NCI-H526 (cell line): Measurements from ENCODE around the gene TLX2.

Experiments
- DNase-seq, 2 experiments: peaks; one replicate each; lab custom pipeline; 2025; lab: John Stamatoyannopoulos, UW

TLX2 gene

GRCh38 chr2:74511104-74511989 is 2.9 kb upstream of the TLX2 start:
- no peak for DNase-seq

GRCh38 chr2:74512744-74513604 is 1.3 kb upstream of the TLX2 start:
- no peak for DNase-seq

- peak in 1 of 2 experiments; percentile 65 for DNase-seq
Observed at GRCh38 chr2:74513605-74514367, 464 bp upstream of the TLX2 start.

- DNase-seq = no peak
Observed at GRCh38 chr2:74515271-74515980, 1.2 kb downstream of the TLX2 start.

GRCh38 chr2:74515981-74516633 is 1.9 kb downstream of the TLX2 start:
- peak; percentile 52 to 71 for DNase-seq

- DNase-seq = no peak
Observed at GRCh38 chr2:74516650-74517049, 2.4 kb downstream of the TLX2 start.

- no peak for DNase-seq
Observed at GRCh38 chr2:74522516-74522915, 8.3 kb downstream of the TLX2 start.

- no peak for DNase-seq
Observed at GRCh38 chr2:74524005-74524404, 9.8 kb downstream of the TLX2 start.

GRCh38 chr2:74524955-74525716 is 10.9 kb downstream of the TLX2 start:
- no peak for DNase-seq

GRCh38 chr2:74525717-74526648 is 11.7 kb downstream of the TLX2 start, which contains the start of gene DQX1:
Gene DQX1, minus strand, starts transcription at chr2:74526231. Its CDS starts 502 bp downstream, at chr2:74525729.
- DNase-seq = peak; percentile 37 to 53

GRCh38 chr2:74526649-74527230 is 12.5 kb downstream of the TLX2 start:
- DNase-seq = no peak

GRCh38 chr2:74527741-74528140 is 13.5 kb downstream of the TLX2 start:
- DNase-seq = no peak

- DNase-seq = no peak
Observed at GRCh38 chr2:74528600-74529356, 14.5 kb downstream of the TLX2 start.

GRCh38 chr2:74529357-74530238 is 15.3 kb downstream of the TLX2 start, which contains the start of the genes AUP1 and HTRA2:
Gene AUP1, minus strand, starts transcription at chr2:74529706. Its CDS starts 77 bp downstream, at chr2:74529629.
Gene HTRA2, plus strand, starts transcription at chr2:74529933. Its CDS starts 74 bp downstream, at chr2:74530007.
- peak; percentile 95 to 99 for DNase-seq

GRCh38 chr2:74530239-74531187 is 16.3 kb downstream of the TLX2 start:
- DNase-seq = peak in 1 of 2 experiments; percentile 50
